Measurements from ENCODE around the gene ASCL1. TPM values are rescaled to one million over a fixed set of nuclear protein-coding genes. Genes with fewer than 3 reads are reported as not detected.

ASCL1 gene
- total RNA-seq, 2 experiments from 2014 or later = not detected

GRCh38 chr12:102910792-102911191, 46.7 kb upstream of the ASCL1 start:
- no peaks in the 10 kb centered on the region for H3K4me1 ChIP-seq (ENCODE audit: insufficient read depth, low read length, poor library complexity, severe bottlenecking)
- ChIA-PET CTCF (ENCODE audit: unreplicated experiment) (no interaction called here), POLR2A (no interaction called here)
- H3K4me3 ChIP-seq (ENCODE audit: low read depth, low read length, poor library complexity, severe bottlenecking) = no peak overlapping the region
- DNase-seq (ENCODE audit: low spot score) = no peak
- H3K27ac ChIP-seq (ENCODE audit: low read depth, low read length, poor library complexity, severe bottlenecking) = no peak overlapping the region
- no peaks in the 10 kb centered on the region for H3K79me2 ChIP-seq (ENCODE audit: insufficient read depth, low read depth, low read length)
- TF ChIP-seq, protein P1, sequence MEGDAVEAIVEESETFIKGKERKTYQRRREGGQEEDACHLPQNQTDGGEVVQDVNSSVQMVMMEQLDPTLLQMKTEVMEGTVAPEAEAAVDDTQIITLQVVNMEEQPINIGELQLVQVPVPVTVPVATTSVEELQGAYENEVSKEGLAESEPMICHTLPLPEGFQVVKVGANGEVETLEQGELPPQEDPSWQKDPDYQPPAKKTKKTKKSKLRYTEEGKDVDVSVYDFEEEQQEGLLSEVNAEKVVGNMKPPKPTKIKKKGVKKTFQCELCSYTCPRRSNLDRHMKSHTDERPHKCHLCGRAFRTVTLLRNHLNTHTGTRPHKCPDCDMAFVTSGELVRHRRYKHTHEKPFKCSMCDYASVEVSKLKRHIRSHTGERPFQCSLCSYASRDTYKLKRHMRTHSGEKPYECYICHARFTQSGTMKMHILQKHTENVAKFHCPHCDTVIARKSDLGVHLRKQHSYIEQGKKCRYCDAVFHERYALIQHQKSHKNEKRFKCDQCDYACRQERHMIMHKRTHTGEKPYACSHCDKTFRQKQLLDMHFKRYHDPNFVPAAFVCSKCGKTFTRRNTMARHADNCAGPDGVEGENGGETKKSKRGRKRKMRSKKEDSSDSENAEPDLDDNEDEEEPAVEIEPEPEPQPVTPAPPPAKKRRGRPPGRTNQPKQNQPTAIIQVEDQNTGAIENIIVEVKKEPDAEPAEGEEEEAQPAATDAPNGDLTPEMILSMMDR (conservative IDR thresholded peaks at IDR 0.05; ENCODE audit: low read length) = no peak
- no peak for TF ChIP-seq EZH2phosphoT487 (IDR thresholded peaks at IDR 0.05; ENCODE audit: borderline replicate concordance, low read depth, low read length)
- no peak overlapping the region for H3K4me2 ChIP-seq (ENCODE audit: low read length)
- no peaks in the 10 kb centered on the region for H4K20me1 ChIP-seq (ENCODE audit: insufficient read depth, low read length)
- intact Hi-C loops (cut with micrococcal nuclease; ENCODE audit: unreplicated experiment) = no loop called here
- no peaks in the 10 kb centered on the region for H3K36me3 ChIP-seq (ENCODE audit: insufficient read depth, low read length)
- H2AFZ ChIP-seq (ENCODE audit: low read length) = no peak overlapping the region
- H3K9me3 ChIP-seq (ENCODE audit: low read length) = no peaks in the 10 kb centered on the region
- no TSS peak for BruUV-seq (replicated peaks)
- H3K9me2 ChIP-seq (ENCODE audit: insufficient read depth, low read length) = no peaks in the 10 kb centered on the region

GRCh38 chr12:102911320-102911719, 46.2 kb upstream of the ASCL1 start:
- Histone ChIP-seq H3K9me2 (ENCODE audit: insufficient read depth, low read length) (no peaks in the 10 kb centered on the region), H4K20me1 (ENCODE audit: insufficient read depth, low read length) (no peaks in the 10 kb centered on the region), H3K27ac (ENCODE audit: low read depth, low read length, poor library complexity, severe bottlenecking) (no peak overlapping the region), H3K4me3 (ENCODE audit: low read depth, low read length, poor library complexity, severe bottlenecking) (no peak overlapping the region), H3K9me3 (ENCODE audit: low read length) (no peaks in the 10 kb centered on the region), H3K79me2 (ENCODE audit: insufficient read depth, low read depth, low read length) (no peaks in the 10 kb centered on the region), H3K4me2 (ENCODE audit: low read length) (no peak overlapping the region), H3K36me3 (ENCODE audit: insufficient read depth, low read length) (no peaks in the 10 kb centered on the region), H2AFZ (ENCODE audit: low read length) (no peak overlapping the region), H3K4me1 (ENCODE audit: insufficient read depth, low read length, poor library complexity, severe bottlenecking) (no peaks in the 10 kb centered on the region)
- intact Hi-C loops (cut with micrococcal nuclease; ENCODE audit: unreplicated experiment) = no loop called here
- ChIA-PET CTCF (ENCODE audit: unreplicated experiment) (no interaction called here), POLR2A (no interaction called here)
- TF ChIP-seq, protein P1 (conservative IDR thresholded peaks at IDR 0.05; ENCODE audit: low read length) = no peak
- no peak for TF ChIP-seq EZH2phosphoT487 (IDR thresholded peaks at IDR 0.05; ENCODE audit: borderline replicate concordance, low read depth, low read length)
- no peak for DNase-seq (ENCODE audit: low spot score)
- no TSS peak for BruUV-seq (replicated peaks)

DNA sequence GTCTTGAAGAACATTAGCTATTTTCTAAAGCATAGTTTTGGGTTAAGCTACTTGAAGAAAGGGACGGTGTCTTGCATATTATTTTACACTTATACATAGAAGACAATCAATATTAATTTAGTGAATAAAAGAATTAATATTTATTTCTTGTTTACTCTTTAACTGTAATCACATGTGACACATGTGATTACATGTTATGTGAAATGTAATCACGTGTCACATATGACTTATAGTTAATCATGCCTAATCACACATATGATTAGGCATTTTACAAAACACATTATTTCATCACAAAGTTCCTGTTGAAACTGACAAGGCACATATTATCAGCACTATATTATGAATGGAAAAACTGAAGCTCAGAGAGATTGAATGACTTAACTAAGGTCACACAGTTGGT, 45.2 kb upstream of the ASCL1 start:
- no TSS peak for BruUV-seq (replicated peaks)
- Histone ChIP-seq H2AFZ (ENCODE audit: low read length) (no peak overlapping the region), H4K20me1 (ENCODE audit: insufficient read depth, low read length) (no peaks in the 10 kb centered on the region), H3K4me3 (ENCODE audit: low read depth, low read length, poor library complexity, severe bottlenecking) (no peak overlapping the region), H3K36me3 (ENCODE audit: insufficient read depth, low read length) (no peaks in the 10 kb centered on the region), H3K27ac (ENCODE audit: low read depth, low read length, poor library complexity, severe bottlenecking) (no peak overlapping the region), H3K79me2 (ENCODE audit: insufficient read depth, low read depth, low read length) (no peaks in the 10 kb centered on the region), H3K4me1 (ENCODE audit: insufficient read depth, low read length, poor library complexity, severe bottlenecking) (no peaks in the 10 kb centered on the region), H3K4me2 (ENCODE audit: low read length) (no peak overlapping the region), H3K9me3 (ENCODE audit: low read length) (no peaks in the 10 kb centered on the region), H3K9me2 (ENCODE audit: insufficient read depth, low read length) (no peaks in the 10 kb centered on the region)
- ChIA-PET POLR2A (no interaction called here), CTCF (ENCODE audit: unreplicated experiment) (no interaction called here)
- TF ChIP-seq EZH2phosphoT487 (IDR thresholded peaks at IDR 0.05; ENCODE audit: borderline replicate concordance, low read depth, low read length) = no peak
- TF ChIP-seq, protein P1 (conservative IDR thresholded peaks at IDR 0.05; ENCODE audit: low read length) = no peak
- DNase-seq (ENCODE audit: low spot score) = no peak
- intact Hi-C loops (cut with micrococcal nuclease; ENCODE audit: unreplicated experiment) = no loop called here

Data from OCI-LY7 (cell line).